NT2/D1 (cell line): Measurements from ENCODE around the gene PAXX.

Experiments used
- DNase-seq: peaks from one replicate; pipeline ENCODE4 v3.0.0-alpha.2; 2011; ENCODE audit warnings: low read depth, low spot score
- H3K27me3 ChIP-seq: 2 replicates; pipeline ENCODE4 v1.6.0; 2011; ENCODE audit warnings: mild to moderate bottlenecking; ENCODE audit not compliant: insufficient read length, insufficient read depth
- H3K36me3 ChIP-seq: 2 replicates; pipeline ENCODE4 v1.6.1; 2011; ENCODE audit warnings: mild to moderate bottlenecking, low read length, mixed read lengths; ENCODE audit not compliant: insufficient read depth, insufficient read length
- H3K4me1 ChIP-seq: 2 replicates; pipeline ENCODE4 v1.5.1; 2011; ENCODE audit not compliant: insufficient read depth, insufficient read length
- H3K4me3 ChIP-seq: 2 replicates; pipeline ENCODE4 v1.5.1; 2011; ENCODE audit warnings: low read depth; ENCODE audit not compliant: insufficient read length
- H3K9ac ChIP-seq: 2 replicates; pipeline ENCODE4 v1.6.0; 2011; ENCODE audit warnings: low read depth; ENCODE audit not compliant: insufficient read length
- H3K9me3 ChIP-seq: 2 replicates; pipeline ENCODE4 v1.5.1; 2011; ENCODE audit warnings: mild to moderate bottlenecking, low read length; ENCODE audit not compliant: insufficient read depth
- SUZ12 ChIP-seq: IDR thresholded peaks from 2 replicates; pipeline ENCODE4 v1.6.1; 2011; ENCODE audit not compliant: insufficient read length, insufficient read depth; ENCODE audit errors: extremely low read depth
- YY1 ChIP-seq: IDR thresholded peaks from 2 replicates; pipeline ENCODE4 v1.6.1; 2011; ENCODE audit not compliant: insufficient read length, insufficient read depth
- ZNF274 ChIP-seq: IDR thresholded peaks from 2 replicates; pipeline ENCODE4 v1.6.1; 2011; ENCODE audit warnings: mild to moderate bottlenecking, low read depth, low read length

Gene PAXX

GRCh38 chr9:137012694-137013570, 20.7 kb downstream of the PAXX start:
- Histone ChIP-seq H3K4me1 (no peaks in the 10 kb centered on the region), H3K27me3 (no peaks in the 10 kb centered on the region), H3K4me3 (no peak overlapping the region), H3K36me3 (peaks cover 10% of the 10 kb centered on the region), H3K9ac (no peak overlapping the region), H3K9me3 (no peaks in the 10 kb centered on the region; the same call in 1 of the 2 replicates)
- no peak for DNase-seq
- TF ChIP-seq YY1 = no peak
- no peak for TF ChIP-seq SUZ12
- TF ChIP-seq ZNF274 = no peak

DNA sequence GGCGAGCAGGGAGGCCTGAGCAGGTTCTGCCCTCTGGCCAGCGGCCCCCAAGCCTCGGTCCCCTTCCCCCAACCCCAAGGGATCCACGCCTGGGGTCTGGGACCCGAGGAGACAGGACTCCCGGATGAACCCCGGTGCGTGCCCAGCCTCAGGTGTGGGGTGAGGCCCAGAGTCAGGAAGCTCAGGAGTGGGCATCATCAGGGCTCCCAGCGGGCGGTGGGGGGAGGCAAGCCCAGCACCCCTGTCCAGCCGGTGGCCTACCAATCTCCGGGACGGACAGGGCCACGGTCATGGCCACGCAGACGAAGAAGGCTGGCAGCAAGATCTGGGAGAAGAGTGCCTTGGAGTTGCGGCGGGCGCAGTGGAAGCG, 21.3 kb downstream of the PAXX start:
- no peaks in the 10 kb centered on the region; the same call in 1 of the 2 replicates for H3K9me3 ChIP-seq
- H3K4me1 ChIP-seq = no peaks in the 10 kb centered on the region
- DNase-seq = no peak
- no peak overlapping the region for H3K4me3 ChIP-seq
- H3K36me3 ChIP-seq = peaks cover 10% of the 10 kb centered on the region
- no peak overlapping the region for H3K9ac ChIP-seq
- H3K27me3 ChIP-seq = no peaks in the 10 kb centered on the region
- TF ChIP-seq ZNF274 = no peak
- no peak for TF ChIP-seq SUZ12
- no peak for TF ChIP-seq YY1

DNA sequence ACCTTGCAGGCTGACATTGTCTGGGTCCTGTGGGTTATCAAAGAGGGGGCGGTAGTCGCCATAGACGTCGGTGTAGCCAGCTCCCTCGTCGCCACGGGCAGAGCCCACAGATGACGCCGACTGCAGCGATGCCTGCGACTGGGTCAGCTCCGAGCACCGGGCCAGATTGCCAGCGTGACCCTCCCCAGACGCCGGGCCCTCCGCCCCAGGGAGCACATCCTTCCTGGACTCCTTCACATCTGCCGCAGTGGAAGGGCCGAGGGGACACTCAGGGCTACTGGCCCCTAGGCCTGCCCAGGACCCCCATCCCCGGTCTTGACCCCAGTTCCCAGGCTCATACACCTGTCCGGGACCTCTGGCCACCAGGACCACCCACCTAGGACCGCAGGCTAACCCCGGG, 21.9 kb downstream of the PAXX start:
- no peaks in the 10 kb centered on the region for H3K27me3 ChIP-seq
- no peak overlapping the region for H3K4me3 ChIP-seq
- H3K36me3 ChIP-seq = peaks cover 10% of the 10 kb centered on the region
- DNase-seq = no peak
- no peak overlapping the region for H3K9ac ChIP-seq
- TF ChIP-seq ZNF274 (no peak), SUZ12 (no peak), YY1 (no peak)
- peaks cover 2% of the 10 kb centered on the region for H3K4me1 ChIP-seq
- no peaks in the 10 kb centered on the region; the same call in 1 of the 2 replicates for H3K9me3 ChIP-seq

GRCh38 chr9:137014776-137015539, 22.7 kb downstream of the PAXX start:
- peaks cover 10% of the 10 kb centered on the region for H3K36me3 ChIP-seq
- no peak overlapping the region for H3K4me3 ChIP-seq
- no peaks in the 10 kb centered on the region for H3K27me3 ChIP-seq
- no peaks in the 10 kb centered on the region; the same call in 1 of the 2 replicates for H3K9me3 ChIP-seq
- TF ChIP-seq SUZ12 (no peak), YY1 (no peak), ZNF274 (no peak)
- H3K9ac ChIP-seq = no peak overlapping the region
- no peak for DNase-seq
- H3K4me1 ChIP-seq = peaks cover 2% of the 10 kb centered on the region

GRCh38 chr9:137015540-137015930, 23.3 kb downstream of the PAXX start:
- Histone ChIP-seq H3K9ac (no peak overlapping the region), H3K4me1 (peaks cover 2% of the 10 kb centered on the region), H3K9me3 (no peaks in the 10 kb centered on the region; the same call in 1 of the 2 replicates), H3K4me3 (no peak overlapping the region), H3K36me3 (peaks cover 10% of the 10 kb centered on the region), H3K27me3 (no peaks in the 10 kb centered on the region)
- DNase-seq = no peak
- TF ChIP-seq ZNF274 (no peak), YY1 (no peak), SUZ12 (no peak)

DNA sequence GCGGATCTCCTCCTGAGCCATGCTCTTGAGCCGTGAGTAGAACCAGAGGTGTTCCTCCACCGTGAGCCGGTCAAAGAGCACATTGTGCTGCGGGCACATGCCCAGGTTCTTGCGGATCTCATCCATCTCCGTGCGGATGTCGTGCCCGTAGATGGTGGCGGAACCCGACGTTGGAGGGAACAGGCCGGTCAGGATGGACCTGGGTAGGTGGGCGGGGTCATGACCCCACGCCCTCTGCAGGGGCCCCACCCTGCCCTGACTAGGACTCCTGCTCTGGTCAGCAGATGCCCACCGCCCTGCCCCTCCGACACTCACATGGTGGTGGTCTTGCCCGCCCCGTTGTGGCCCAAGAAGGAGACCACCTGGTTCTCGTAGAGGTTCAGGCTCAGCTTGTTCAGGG, 23.8 kb downstream of the PAXX start:
- Histone ChIP-seq H3K9ac (no peak overlapping the region), H3K4me1 (peaks cover 2% of the 10 kb centered on the region), H3K27me3 (no peaks in the 10 kb centered on the region), H3K36me3 (peaks cover 10% of the 10 kb centered on the region), H3K4me3 (no peak overlapping the region), H3K9me3 (no peaks in the 10 kb centered on the region; the same call in 1 of the 2 replicates)
- DNase-seq = no peak
- TF ChIP-seq YY1 = no peak
- no peak for TF ChIP-seq SUZ12
- TF ChIP-seq ZNF274 = no peak

GRCh38 chr9:137016436-137016835, 24.2 kb downstream of the PAXX start:
- Histone ChIP-seq H3K9me3 (no peaks in the 10 kb centered on the region; the same call in 1 of the 2 replicates), H3K4me3 (no peak overlapping the region), H3K4me1 (peaks cover 5% of the 10 kb centered on the region), H3K36me3 (peaks cover 10% of the 10 kb centered on the region), H3K9ac (no peak overlapping the region), H3K27me3 (no peaks in the 10 kb centered on the region)
- no peak for DNase-seq
- TF ChIP-seq ZNF274 (no peak), SUZ12 (no peak), YY1 (no peak)
